Neutrophil (primary cell): ENCODE results near the gene KCNJ16.
A peak's percentile ranks its signal among the peaks of the same experiment; 100 is the strongest.

ENCODE experiments used
- H3K27ac ChIP-seq: fragments of 200-600 bp; sonication (generic); 2 replicates; pipeline ENCODE4 v1.5.1; 2016; ENCODE audit warnings: mild to moderate bottlenecking, moderate library complexity
- H3K27me3 ChIP-seq: fragments of 200-600 bp; sonication (generic); 2 replicates; pipeline ENCODE4 v1.6.0; 2016; ENCODE audit warnings: mild to moderate bottlenecking
- H3K36me3 ChIP-seq: fragments of 200-600 bp; sonication (generic); 2 replicates; pipeline ENCODE4 v1.5.1; 2017
- H3K4me1 ChIP-seq, 2 experiments: fragments of 200-600 bp in 1 of 2; sonication (generic) in 1 of 2; 1 replicate in 1 of 2; 2 replicates in 1 of 2; pipeline versions ENCODE4 v1.5.1 to v1.6.1; 2013 to 2016; ENCODE audit warnings: low read depth in 1 of 2, low read length in 1 of 2, mild to moderate bottlenecking in 1 of 2, moderate library complexity in 1 of 2; ENCODE audit not compliant: control insufficient read depth in 1 of 2, insufficient read depth in 1 of 2
- H3K4me3 ChIP-seq, 2 experiments: fragments of 200-600 bp in 1 of 2; sonication (generic) in 1 of 2; 1 replicate in 1 of 2; 2 replicates in 1 of 2; pipeline ENCODE4 v1.5.1; 2013 to 2016; ENCODE audit warnings: low read depth in 1 of 2, low read length in 1 of 2, mild to moderate bottlenecking in 1 of 2, moderate library complexity in 1 of 2
- H3K9me3 ChIP-seq: fragments of 200-600 bp; sonication (generic); 2 replicates; pipeline ENCODE4 v1.5.1; 2016
- CTCF ChIP-seq: fragments of 200-600 bp; sonication (generic); IDR thresholded peaks from 2 replicates; pipeline ENCODE4 v1.5.1; 2016; ENCODE audit warnings: antibody characterized with exemption

The KCNJ16 gene

GRCh38 chr17:70166615-70167014, 91.6 kb downstream of the KCNJ16 start:
- no peaks in the 10 kb centered on the region for H3K9me3 ChIP-seq
- no peak for TF ChIP-seq CTCF
- H3K27me3 ChIP-seq = no peaks in the 10 kb centered on the region
- H3K27ac ChIP-seq = no peak overlapping the region
- no peak overlapping the region for H3K4me3 ChIP-seq
- no peaks in the 10 kb centered on the region for H3K36me3 ChIP-seq
- H3K4me1 ChIP-seq = peaks cover 29 to 35% of the 10 kb centered on the region in 2 experiments

DNA sequence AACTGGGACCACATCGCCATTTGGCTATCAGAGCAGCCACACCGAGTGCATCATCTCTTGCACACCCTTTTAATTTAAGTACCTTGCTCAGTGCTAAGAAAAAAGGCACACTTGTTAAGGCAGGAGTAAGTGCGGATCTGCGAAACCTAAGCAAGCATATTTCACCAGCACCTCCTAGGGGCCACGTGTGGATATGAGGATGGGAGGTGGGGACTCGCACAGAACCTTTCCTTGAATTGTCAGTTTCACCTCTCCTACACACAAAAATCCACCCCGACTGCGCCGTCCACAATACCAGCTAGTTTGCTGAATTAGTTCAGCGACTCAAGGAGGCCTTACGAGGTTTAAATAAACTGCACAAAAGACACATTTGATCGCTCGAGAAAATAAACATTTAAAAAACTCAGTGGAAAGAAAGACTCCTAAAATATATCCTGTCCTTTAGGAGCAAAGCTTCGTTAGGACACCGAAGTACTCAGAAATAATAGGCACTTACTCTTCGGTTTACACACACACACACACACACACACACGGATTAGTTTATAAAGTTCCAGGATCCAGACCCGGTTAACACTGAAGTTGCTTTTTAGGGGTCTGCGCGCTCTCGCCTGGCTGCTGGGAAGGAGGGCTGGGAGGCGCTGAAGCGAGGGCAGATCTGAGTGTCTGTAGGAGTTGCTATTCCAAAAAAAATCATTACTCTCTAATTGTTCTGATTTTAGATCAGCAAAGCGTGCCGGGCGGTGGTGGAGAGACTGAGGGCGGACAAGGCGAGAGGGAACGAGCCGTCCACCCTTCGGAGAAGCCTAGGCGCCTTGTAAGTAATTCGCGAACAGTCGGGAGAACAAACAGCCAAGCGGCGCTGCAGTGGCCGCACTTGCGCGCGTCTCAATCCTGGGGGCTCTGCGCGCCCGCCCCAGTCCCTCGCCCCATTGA, 93.3 kb downstream of the KCNJ16 start:
- Histone ChIP-seq H3K27ac (peak overlapping the region; percentile 94), H3K4me3 (peak overlapping the region; percentile 97 to 99), H3K4me1 (peaks cover 46 to 52% of the 10 kb centered on the region in 2 experiments), H3K9me3 (no peaks in the 10 kb centered on the region), H3K27me3 (no peaks in the 10 kb centered on the region), H3K36me3 (no peaks in the 10 kb centered on the region)
- peak; percentile 57 for TF ChIP-seq CTCF

DNA sequence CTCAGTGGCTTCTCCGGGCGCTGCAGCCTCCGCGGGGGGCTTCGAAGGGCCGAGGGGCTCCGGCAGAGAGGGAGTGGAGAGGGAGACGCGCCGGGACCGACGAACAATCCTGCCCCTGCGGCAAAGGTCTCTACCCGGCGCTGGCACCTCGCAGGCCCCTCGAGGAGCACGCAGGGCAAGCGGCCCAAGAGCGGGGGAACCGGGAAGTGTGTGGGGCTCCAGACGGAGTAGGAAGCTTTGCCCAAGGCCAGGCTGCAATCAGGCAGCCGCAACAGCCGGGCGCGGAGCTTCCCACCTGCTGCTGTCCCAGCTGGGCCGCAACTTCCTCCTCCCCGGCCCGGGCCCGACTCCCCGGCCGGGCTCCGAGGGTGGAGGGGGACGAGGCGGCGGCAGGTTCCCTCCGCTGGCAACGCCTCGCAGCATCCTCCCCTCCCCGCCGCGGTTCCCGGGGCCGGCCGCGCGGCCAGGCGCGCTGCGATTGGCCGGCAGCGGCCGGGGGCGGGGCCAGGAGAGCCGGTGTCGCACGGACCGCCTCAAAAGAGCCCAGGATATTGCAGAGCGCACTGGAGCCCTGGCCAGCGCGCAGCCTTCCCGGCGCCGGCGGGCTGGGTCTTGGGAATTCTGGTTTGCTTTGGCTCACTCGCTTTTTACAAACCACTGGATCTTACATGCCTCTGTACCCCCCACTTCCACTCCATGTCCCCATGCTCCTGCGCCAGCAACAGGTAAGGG, 94.1 kb downstream of the KCNJ16 start, which contains the start of gene KCNJ2:
Gene KCNJ2 (plus strand): TSS at position 556 of the 732 bp plus-strand sequence. CDS start 5,508 bp downstream, outside the sequence.
- TF ChIP-seq CTCF = peak; percentile 51
- Histone ChIP-seq H3K36me3 (no peaks in the 10 kb centered on the region), H3K9me3 (no peaks in the 10 kb centered on the region), H3K4me1 (peaks cover 54 to 60% of the 10 kb centered on the region in 2 experiments), H3K27ac (peak within 1 kb of the TSS; percentile 94), H3K27me3 (no peaks in the 10 kb centered on the region), H3K4me3 (peak within 1 kb of the TSS; percentile 97 to 99)

DNA sequence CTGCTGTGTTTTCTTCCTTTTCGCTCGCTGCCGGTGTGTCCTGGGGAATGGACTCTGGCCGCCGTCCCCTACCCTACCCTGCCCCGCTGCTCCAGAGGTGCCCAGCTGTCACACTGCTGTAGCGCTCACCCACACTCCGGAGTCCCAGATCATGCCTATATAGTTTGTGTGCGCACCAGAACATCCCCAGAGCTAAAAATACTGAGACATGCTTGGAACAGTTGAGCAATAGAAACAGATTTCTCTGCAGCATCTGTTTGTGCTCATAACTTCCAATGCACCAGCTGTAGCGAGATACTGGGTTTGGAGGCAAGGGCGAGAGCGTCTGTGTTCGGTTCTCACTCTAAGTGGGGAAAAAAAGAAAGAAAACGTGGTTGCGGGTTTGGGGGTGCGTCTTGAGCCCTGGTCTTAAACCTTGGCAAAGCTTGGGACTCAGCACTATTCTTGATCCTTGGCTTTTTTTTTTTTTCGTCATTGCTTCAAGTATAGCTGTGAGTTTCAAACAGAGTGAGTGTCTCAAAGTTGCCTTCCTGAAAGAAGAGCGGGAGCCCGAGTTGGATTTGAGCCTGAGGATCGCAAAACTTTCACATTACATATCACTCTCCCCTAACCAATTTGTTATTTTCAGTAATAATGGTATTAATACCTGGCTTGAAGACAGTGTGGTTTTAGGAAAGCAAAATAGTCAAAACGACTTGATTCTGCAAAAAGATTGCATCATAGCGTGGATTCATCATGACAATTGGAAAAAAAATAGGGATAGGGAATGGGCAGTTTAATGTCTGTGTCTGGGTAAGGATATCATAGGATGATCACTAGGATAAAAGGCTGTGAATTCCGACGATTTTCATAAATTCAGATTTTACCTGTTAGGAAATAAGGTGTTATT, 94.9 kb downstream of the KCNJ16 start:
- Histone ChIP-seq H3K4me1 (peaks cover 56 to 62% of the 10 kb centered on the region in 2 experiments), H3K36me3 (peaks cover 3% of the 10 kb centered on the region), H3K27me3 (no peaks in the 10 kb centered on the region), H3K9me3 (no peaks in the 10 kb centered on the region), H3K4me3 (peak overlapping the region; percentile 97 to 99), H3K27ac (peak overlapping the region; percentile 94)
- TF ChIP-seq CTCF = no peak

DNA sequence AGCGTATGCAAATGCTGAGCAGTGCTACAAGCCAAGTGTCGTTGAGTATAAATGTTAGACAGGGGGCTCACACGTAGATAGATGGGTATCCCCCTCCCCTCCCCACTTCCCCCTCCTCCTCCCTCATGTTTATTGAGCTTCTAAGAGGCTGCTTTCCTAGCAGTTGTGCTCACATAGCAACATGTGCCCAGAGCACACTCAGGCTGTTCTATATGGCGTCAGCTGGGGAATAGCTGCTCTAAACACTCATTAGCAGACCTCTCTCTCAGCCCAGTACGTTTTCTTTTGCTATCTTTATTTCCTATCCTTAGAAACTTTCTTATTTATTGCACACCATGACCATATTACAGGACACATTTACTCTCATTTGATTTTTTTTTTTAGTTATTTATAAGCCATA, 96.1 kb downstream of the KCNJ16 start:
- peaks cover 15% of the 10 kb centered on the region for H3K36me3 ChIP-seq
- peak overlapping the region; percentile 97 to 99 for H3K4me3 ChIP-seq
- no peak overlapping the region for H3K27ac ChIP-seq
- no peaks in the 10 kb centered on the region for H3K27me3 ChIP-seq
- peaks cover 56 to 62% of the 10 kb centered on the region in 2 experiments for H3K4me1 ChIP-seq
- no peaks in the 10 kb centered on the region for H3K9me3 ChIP-seq
- no peak for TF ChIP-seq CTCF
